Peyer's patch (tissue), 4 donors: ENCODE data around the gene BLTP3B.

Experiments used
- POLR2A ChIP-seq, 2 donors: fragments of 450-650 bp; IDR thresholded peaks; one replicate each; pipeline ENCODE4 v1.5.1; 2017; ENCODE audit warnings: antibody characterized with exemption in 2 of 2, mild to moderate bottlenecking in 2 of 2, moderate library complexity in 2 of 2
- TF ChIP-seq, protein P1 (sequence below), 6 experiments: fragments of 450-650 bp in 4 of 6; fragments of 200-600 bp in 2 of 6; sonication (generic) in 1 of 6; IDR thresholded peaks; one replicate each; pipeline ENCODE4 v1.5.1; 2017 to 2019; ENCODE audit warnings: antibody characterized with exemption in 6 of 6, mild to moderate bottlenecking in 3 of 6, moderate library complexity in 1 of 6

DNA sequence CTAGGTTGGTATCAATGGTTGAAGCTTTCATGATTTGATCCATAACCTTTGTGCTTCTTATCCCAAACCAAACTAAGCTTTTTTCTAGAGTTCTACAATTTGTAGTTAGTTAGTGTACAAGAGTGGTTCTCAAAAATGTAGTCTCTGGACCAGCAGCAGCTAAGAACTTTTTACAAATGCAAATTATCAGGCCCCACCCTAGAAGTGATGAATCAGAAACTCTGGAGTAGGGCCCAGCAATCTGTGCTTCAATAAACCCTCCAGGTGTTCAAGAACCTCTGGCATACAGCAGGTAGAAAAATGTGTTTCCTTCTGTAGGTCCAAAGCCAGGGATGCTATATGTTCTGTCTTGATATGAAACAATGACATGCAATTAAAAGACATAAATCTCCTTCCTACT, 31.8 kb upstream of the BLTP3B start:
- TF ChIP-seq, protein P1, sequence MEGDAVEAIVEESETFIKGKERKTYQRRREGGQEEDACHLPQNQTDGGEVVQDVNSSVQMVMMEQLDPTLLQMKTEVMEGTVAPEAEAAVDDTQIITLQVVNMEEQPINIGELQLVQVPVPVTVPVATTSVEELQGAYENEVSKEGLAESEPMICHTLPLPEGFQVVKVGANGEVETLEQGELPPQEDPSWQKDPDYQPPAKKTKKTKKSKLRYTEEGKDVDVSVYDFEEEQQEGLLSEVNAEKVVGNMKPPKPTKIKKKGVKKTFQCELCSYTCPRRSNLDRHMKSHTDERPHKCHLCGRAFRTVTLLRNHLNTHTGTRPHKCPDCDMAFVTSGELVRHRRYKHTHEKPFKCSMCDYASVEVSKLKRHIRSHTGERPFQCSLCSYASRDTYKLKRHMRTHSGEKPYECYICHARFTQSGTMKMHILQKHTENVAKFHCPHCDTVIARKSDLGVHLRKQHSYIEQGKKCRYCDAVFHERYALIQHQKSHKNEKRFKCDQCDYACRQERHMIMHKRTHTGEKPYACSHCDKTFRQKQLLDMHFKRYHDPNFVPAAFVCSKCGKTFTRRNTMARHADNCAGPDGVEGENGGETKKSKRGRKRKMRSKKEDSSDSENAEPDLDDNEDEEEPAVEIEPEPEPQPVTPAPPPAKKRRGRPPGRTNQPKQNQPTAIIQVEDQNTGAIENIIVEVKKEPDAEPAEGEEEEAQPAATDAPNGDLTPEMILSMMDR (IDR thresholded peaks at IDR 0.05), result no peak
- TF ChIP-seq POLR2A (IDR thresholded peaks at IDR 0.05), result no peak
